Measurements from ENCODE around the gene TRPT1.

TRPT1 gene

GRCh38 chr11:64231546-64231945, 5.6 kb upstream of the TRPT1 start:
- in situ Hi-C loops (cut with HindIII; ENCODE audit: low sequenced_read_pairs): no loop called here

- in situ Hi-C loops (cut with HindIII; ENCODE audit: low sequenced_read_pairs): no loop called here
Observed at GRCh38 chr11:64230985-64231365, 5.0 kb upstream of the TRPT1 start.

- in situ Hi-C loops (cut with HindIII; ENCODE audit: low sequenced_read_pairs): no loop called here
Observed at GRCh38 chr11:64230171-64230984, 4.4 kb upstream of the TRPT1 start, which contains the start of gene DNAJC4. Gene DNAJC4, plus strand, starts transcription at chr11:64230548. Its CDS starts 307 bp downstream, at chr11:64230855.

- in situ Hi-C loops (cut with HindIII; ENCODE audit: low sequenced_read_pairs): no loop called here
Observed at GRCh38 chr11:64229744-64230170, 3.8 kb upstream of the TRPT1 start.

- in situ Hi-C loops (cut with HindIII; ENCODE audit: low sequenced_read_pairs): no loop called here
Observed at GRCh38 chr11:64229090-64229743, 3.2 kb upstream of the TRPT1 start.

- in situ Hi-C loops (cut with HindIII; ENCODE audit: low sequenced_read_pairs): no loop called here
Observed at GRCh38 chr11:64227405-64227956, 1.5 kb upstream of the TRPT1 start.

GRCh38 chr11:64226507-64227051, 593 bp upstream of the TRPT1 start:
- in situ Hi-C loops (cut with HindIII; ENCODE audit: low sequenced_read_pairs): no loop called here

GRCh38 chr11:64224891-64225607, 937 bp downstream of the TRPT1 start:
- in situ Hi-C loops (cut with HindIII; ENCODE audit: low sequenced_read_pairs): no loop called here

GRCh38 chr11:64224151-64224890, 1.7 kb downstream of the TRPT1 start:
- in situ Hi-C loops (cut with HindIII; ENCODE audit: low sequenced_read_pairs): no loop called here

GRCh38 chr11:64223001-64223651, 2.9 kb downstream of the TRPT1 start:
- in situ Hi-C loops (cut with HindIII; ENCODE audit: low sequenced_read_pairs): no loop called here

GRCh38 chr11:64222651-64223000, 3.4 kb downstream of the TRPT1 start:
- in situ Hi-C loops (cut with HindIII; ENCODE audit: low sequenced_read_pairs): no loop called here

GRCh38 chr11:64220798-64221197, 5.2 kb downstream of the TRPT1 start:
- in situ Hi-C loops (cut with HindIII; ENCODE audit: low sequenced_read_pairs): no loop called here

- in situ Hi-C loops (cut with HindIII; ENCODE audit: low sequenced_read_pairs): no loop called here
Observed at GRCh38 chr11:64220271-64220670, 5.7 kb downstream of the TRPT1 start.

GRCh38 chr11:64219755-64220154, 6.2 kb downstream of the TRPT1 start:
- in situ Hi-C loops (cut with HindIII; ENCODE audit: low sequenced_read_pairs): no loop called here

- in situ Hi-C loops (cut with HindIII; ENCODE audit: low sequenced_read_pairs): no loop called here
Observed at GRCh38 chr11:64219354-64219684, 6.7 kb downstream of the TRPT1 start.

GRCh38 chr11:64218628-64219353, 7.2 kb downstream of the TRPT1 start:
- in situ Hi-C loops (cut with HindIII; ENCODE audit: low sequenced_read_pairs): no loop called here

GRCh38 chr11:64216879-64217278, 9.1 kb downstream of the TRPT1 start:
- in situ Hi-C loops (cut with HindIII; ENCODE audit: low sequenced_read_pairs): no loop called here

- in situ Hi-C loops (cut with HindIII; ENCODE audit: low sequenced_read_pairs): no loop called here
Observed at GRCh38 chr11:64211181-64211872, 14.7 kb downstream of the TRPT1 start.
